ENCODE measurements around the gene MLF2.

DNA sequence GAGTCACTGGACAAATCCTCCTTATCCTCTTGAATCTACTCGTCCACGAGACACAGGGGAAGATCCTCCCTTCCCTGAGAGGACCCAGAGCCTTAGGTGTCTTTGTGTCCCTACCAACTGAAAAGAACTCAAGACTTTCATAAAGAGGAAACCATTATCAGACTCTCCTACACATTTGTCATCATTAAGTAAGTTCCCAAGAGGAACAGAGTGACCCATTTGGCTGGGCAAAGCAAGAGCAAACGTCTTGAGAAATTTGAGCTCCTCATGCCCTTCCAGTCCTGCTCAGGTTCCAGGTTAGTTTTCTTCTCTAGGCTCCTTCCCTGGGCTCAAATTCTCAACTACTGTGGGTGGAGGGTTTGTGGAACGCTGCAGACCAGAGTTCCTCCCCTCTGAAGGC is 5.7 kb downstream of the MLF2 start:
- no peak for TF ChIP-seq RARB (CRISPR knock-in tag; IDR thresholded peaks at IDR 0.05)
- TF ChIP-seq SNAI2 (CRISPR knock-in tag; IDR thresholded peaks at IDR 0.05) = no peak
- TF ChIP-seq, protein P1, sequence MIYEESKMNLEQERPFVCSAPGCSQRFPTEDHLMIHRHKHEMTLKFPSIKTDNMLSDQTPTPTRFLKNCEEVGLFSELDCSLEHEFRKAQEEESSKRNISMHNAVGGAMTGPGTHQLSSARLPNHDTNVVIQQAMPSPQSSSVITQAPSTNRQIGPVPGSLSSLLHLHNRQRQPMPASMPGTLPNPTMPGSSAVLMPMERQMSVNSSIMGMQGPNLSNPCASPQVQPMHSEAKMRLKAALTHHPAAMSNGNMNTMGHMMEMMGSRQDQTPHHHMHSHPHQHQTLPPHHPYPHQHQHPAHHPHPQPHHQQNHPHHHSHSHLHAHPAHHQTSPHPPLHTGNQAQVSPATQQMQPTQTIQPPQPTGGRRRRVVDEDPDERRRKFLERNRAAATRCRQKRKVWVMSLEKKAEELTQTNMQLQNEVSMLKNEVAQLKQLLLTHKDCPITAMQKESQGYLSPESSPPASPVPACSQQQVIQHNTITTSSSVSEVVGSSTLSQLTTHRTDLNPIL (CRISPR knock-in tag; IDR thresholded peaks at IDR 0.05; ENCODE audit: low read depth) = no peak
- TF ChIP-seq, protein P2, sequence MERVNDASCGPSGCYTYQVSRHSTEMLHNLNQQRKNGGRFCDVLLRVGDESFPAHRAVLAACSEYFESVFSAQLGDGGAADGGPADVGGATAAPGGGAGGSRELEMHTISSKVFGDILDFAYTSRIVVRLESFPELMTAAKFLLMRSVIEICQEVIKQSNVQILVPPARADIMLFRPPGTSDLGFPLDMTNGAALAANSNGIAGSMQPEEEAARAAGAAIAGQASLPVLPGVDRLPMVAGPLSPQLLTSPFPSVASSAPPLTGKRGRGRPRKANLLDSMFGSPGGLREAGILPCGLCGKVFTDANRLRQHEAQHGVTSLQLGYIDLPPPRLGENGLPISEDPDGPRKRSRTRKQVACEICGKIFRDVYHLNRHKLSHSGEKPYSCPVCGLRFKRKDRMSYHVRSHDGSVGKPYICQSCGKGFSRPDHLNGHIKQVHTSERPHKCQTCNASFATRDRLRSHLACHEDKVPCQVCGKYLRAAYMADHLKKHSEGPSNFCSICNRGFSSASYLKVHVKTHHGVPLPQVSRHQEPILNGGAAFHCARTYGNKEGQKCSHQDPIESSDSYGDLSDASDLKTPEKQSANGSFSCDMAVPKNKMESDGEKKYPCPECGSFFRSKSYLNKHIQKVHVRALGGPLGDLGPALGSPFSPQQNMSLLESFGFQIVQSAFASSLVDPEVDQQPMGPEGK (CRISPR knock-in tag; IDR thresholded peaks at IDR 0.05; ENCODE audit: borderline replicate concordance) = no peak
- no peak for TF ChIP-seq GLIS3 (CRISPR knock-in tag; IDR thresholded peaks at IDR 0.05)
- no peak for TF ChIP-seq ZNF70 (CRISPR knock-in tag; IDR thresholded peaks at IDR 0.05)
- TF ChIP-seq ISL1 (CRISPR knock-in tag; IDR thresholded peaks at IDR 0.05) = no peak
- no peak for TF ChIP-seq CSDC2 (CRISPR knock-in tag; IDR thresholded peaks at IDR 0.05)
- no peak for TF ChIP-seq ESRRG (CRISPR knock-in tag; IDR thresholded peaks at IDR 0.05)
- no peak for TF ChIP-seq ZFP3 (CRISPR knock-in tag; IDR thresholded peaks at IDR 0.05)
